Nephron (organoid): Measurements from ENCODE around the gene NR5A1.

Source experiments
- H3K27ac Mint-ChIP-seq, 3 experiments: 2 replicates each; pipeline ENCODE4 v1.8.0; 2020; ENCODE audit warnings: mixed read lengths in 3 of 3, mild to moderate bottlenecking in 2 of 3, moderate library complexity in 1 of 3
- H3K27me3 Mint-ChIP-seq: 2 replicates; pipeline ENCODE4 v1.8.0; 2021; ENCODE audit warnings: low read depth, mild to moderate bottlenecking, moderate library complexity, mixed read lengths
- H3K36me3 Mint-ChIP-seq: 2 replicates; pipeline ENCODE4 v1.8.0; 2020; ENCODE audit warnings: low read depth, mixed read lengths
- H3K4me1 Mint-ChIP-seq: 2 replicates; pipeline ENCODE4 v1.8.0; 2020; ENCODE audit warnings: mixed read lengths
- H3K4me3 Mint-ChIP-seq, 3 experiments: 2 replicates each; pipeline ENCODE4 v1.8.0; 2020; ENCODE audit warnings: mild to moderate bottlenecking in 3 of 3, mixed read lengths in 3 of 3, moderate library complexity in 2 of 3
- H3K9me3 Mint-ChIP-seq: 2 replicates; pipeline ENCODE4 v1.8.0; 2020; ENCODE audit warnings: mixed read lengths
- TF ChIP-seq, protein P1 (sequence below), 3 experiments: fragments of 200-600 bp; sonication (generic); IDR thresholded peaks; one replicate each; pipeline ENCODE4 v1.5.0; 2021; ENCODE audit warnings: antibody characterized with exemption in 3 of 3; ENCODE audit not compliant: unreplicated experiment in 3 of 3

The NR5A1 gene

DNA sequence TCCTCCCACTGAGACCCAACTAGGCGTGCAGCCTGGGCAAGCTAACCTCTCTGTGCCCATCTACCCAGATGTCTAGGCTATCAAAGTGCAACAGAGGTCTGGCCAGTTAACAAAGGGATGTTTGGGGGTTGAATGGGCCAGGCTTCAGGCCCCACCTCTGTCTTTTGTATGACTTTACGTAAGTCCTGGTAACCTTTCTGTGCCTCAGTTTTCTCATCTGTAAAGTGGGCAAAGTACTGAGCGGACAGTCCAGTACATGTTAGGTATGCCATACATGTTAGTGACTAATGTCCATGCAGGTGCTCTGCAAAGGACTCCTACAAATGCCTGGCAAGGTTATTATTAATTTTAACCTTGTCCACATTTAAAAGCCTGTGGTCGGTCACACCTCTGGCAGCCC, 14.0 kb downstream of the NR5A1 start:
- H3K4me3 Mint-ChIP-seq = no peak overlapping the region
- H3K27me3 Mint-ChIP-seq = peaks cover 61% of the 10 kb centered on the region
- no peak overlapping the region for H3K27ac Mint-ChIP-seq
- no peaks in the 10 kb centered on the region for H3K4me1 Mint-ChIP-seq
- TF ChIP-seq, protein P1, sequence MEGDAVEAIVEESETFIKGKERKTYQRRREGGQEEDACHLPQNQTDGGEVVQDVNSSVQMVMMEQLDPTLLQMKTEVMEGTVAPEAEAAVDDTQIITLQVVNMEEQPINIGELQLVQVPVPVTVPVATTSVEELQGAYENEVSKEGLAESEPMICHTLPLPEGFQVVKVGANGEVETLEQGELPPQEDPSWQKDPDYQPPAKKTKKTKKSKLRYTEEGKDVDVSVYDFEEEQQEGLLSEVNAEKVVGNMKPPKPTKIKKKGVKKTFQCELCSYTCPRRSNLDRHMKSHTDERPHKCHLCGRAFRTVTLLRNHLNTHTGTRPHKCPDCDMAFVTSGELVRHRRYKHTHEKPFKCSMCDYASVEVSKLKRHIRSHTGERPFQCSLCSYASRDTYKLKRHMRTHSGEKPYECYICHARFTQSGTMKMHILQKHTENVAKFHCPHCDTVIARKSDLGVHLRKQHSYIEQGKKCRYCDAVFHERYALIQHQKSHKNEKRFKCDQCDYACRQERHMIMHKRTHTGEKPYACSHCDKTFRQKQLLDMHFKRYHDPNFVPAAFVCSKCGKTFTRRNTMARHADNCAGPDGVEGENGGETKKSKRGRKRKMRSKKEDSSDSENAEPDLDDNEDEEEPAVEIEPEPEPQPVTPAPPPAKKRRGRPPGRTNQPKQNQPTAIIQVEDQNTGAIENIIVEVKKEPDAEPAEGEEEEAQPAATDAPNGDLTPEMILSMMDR (IDR thresholded peaks at IDR 0.05; ENCODE audit: unreplicated experiment in 3 of 3) = no peak
- no peaks in the 10 kb centered on the region for H3K9me3 Mint-ChIP-seq
- H3K36me3 Mint-ChIP-seq = no peaks in the 10 kb centered on the region

DNA sequence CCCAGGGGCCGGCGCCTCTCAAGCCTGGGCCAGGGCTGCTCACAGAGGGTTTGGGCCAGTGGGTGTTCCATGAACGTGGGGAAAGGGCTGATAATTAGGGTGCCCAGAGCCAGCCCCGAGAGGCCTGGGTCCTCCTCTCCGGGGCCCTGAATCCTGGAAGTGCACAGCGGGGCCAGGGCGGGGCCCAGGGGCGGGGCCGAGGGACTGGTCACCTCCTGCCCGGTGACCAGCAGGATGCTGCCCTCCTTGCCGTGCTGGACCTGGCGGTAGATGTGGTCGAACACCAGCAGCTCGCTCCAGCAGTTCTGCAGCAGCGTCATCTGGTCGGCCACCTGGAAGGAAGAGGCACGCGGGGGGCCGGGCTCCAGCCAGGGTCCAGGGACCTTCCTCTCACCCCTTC, 14.4 kb downstream of the NR5A1 start:
- TF ChIP-seq, protein P1 (IDR thresholded peaks at IDR 0.05; ENCODE audit: unreplicated experiment in 3 of 3) = no peak
- H3K4me1 Mint-ChIP-seq = no peaks in the 10 kb centered on the region
- H3K4me3 Mint-ChIP-seq = no peak overlapping the region
- peaks cover 61% of the 10 kb centered on the region for H3K27me3 Mint-ChIP-seq
- no peak overlapping the region for H3K27ac Mint-ChIP-seq
- no peaks in the 10 kb centered on the region for H3K9me3 Mint-ChIP-seq
- H3K36me3 Mint-ChIP-seq = no peaks in the 10 kb centered on the region

DNA sequence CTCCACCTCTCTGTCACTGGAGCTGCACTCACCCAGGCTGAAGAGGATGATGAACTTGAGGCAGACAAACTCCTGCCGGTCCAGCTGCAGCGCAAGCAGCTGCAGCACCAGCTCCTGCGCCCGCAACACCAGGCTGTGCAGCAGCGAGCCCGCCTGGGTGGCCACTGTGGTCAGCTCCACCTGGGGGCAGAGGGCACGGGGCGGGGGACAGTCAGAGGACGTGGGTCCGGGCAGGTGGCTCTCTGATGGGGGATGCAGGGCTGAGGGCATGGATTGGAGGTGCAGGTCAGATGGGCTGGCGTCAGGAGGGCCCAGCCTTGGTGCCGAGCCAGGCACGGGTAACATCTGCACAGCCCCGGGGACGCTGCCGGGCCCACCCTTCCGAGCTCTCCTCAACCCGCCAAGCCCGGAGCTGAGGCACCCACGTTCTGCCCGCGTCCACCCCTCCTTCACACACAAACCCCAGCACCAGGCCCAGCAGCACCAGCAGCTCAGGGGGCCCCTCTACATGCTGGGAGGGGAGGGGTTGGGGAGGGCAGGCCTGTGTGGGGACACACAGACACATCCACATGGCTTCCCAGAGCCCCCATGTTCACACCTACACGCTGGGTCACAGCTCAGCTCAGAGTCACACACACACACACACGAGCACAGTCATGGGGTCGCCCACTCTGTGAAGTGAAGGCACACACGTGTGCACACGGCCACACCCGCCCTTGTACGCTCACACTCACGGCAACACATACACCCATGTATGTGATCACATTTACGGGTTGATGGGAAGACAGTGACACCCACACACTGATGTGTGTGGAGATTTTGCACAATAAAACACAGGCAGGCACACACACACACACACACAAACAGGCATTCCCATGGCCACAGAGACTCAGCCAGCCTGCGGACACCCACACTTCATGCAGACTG, 15.9 kb downstream of the NR5A1 start:
- TF ChIP-seq, protein P1 (IDR thresholded peaks at IDR 0.05; ENCODE audit: unreplicated experiment in 3 of 3) = no peak
- H3K27me3 Mint-ChIP-seq = peaks cover 57% of the 10 kb centered on the region
- no peak overlapping the region for H3K4me3 Mint-ChIP-seq
- H3K36me3 Mint-ChIP-seq = no peaks in the 10 kb centered on the region
- no peaks in the 10 kb centered on the region for H3K4me1 Mint-ChIP-seq
- H3K27ac Mint-ChIP-seq = no peak overlapping the region
- no peaks in the 10 kb centered on the region for H3K9me3 Mint-ChIP-seq

DNA sequence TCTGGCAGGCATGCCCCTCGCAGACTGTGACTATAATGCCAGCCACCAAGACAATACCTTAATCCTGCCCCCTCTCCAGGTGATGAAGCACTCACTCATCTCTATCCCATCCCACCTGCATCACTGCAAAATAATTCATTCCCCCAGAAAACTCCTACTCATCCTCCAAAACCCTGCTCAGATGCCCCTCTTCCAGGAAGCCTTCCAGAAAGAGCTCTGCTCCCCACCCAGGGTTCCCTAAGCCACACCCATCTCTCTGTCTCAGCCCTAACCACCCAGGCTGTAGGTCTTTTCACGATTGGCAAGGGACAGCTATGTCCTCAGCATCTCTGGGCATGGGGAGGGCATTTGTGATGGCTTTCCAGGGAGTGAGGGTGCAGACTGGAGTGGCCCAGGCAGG, 17.2 kb downstream of the NR5A1 start:
- TF ChIP-seq, protein P1 (IDR thresholded peaks at IDR 0.05; ENCODE audit: unreplicated experiment in 3 of 3) = no peak
- Mint-ChIP-seq H3K27me3 (peaks cover 57% of the 10 kb centered on the region), H3K36me3 (no peaks in the 10 kb centered on the region), H3K27ac (no peak overlapping the region), H3K4me1 (no peaks in the 10 kb centered on the region), H3K4me3 (no peak overlapping the region), H3K9me3 (no peaks in the 10 kb centered on the region)

DNA sequence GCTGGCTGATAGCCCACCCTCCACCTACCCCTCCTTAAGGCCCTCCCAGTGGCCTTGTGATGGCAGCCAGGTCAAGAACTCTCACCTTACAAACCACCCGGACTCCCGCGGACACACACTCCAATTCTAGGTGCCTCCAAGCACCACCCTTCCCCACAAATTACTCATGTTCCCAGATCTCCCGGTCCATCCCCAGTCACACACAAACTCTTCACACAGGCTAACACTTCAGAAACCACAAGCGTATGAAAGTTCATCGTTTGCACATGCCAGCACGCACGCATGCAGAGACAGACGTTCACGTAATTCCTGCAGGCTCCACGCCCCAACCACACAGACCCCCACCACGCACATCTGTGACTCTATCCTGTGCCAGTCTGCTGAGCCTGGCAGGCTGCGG, 18.0 kb downstream of the NR5A1 start:
- H3K4me1 Mint-ChIP-seq = no peaks in the 10 kb centered on the region
- no peaks in the 10 kb centered on the region for H3K36me3 Mint-ChIP-seq
- no peaks in the 10 kb centered on the region for H3K9me3 Mint-ChIP-seq
- TF ChIP-seq, protein P1 (IDR thresholded peaks at IDR 0.05; ENCODE audit: unreplicated experiment in 3 of 3) = no peak
- no peak overlapping the region for H3K4me3 Mint-ChIP-seq
- peaks cover 59% of the 10 kb centered on the region for H3K27me3 Mint-ChIP-seq
- H3K27ac Mint-ChIP-seq = no peak overlapping the region
